PFSK-1 (cell line): ENCODE data around the gene BCAS3.

Experiments
- FOXP2 ChIP-seq: optimal IDR thresholded peaks from 2 replicates; pipeline ENCODE3; 2011; ENCODE audit warnings: borderline replicate concordance, control low read depth, inconsistent platforms; ENCODE audit not compliant: insufficient read depth; ENCODE audit errors: extremely low read length, extremely low read depth
- POLR2AphosphoS5 ChIP-seq: IDR thresholded peaks from 2 replicates; pipeline ENCODE4 v1.6.1; 2012; ENCODE audit warnings: low read depth, mild to moderate bottlenecking, control low read depth, low read length, moderate library complexity
- SIN3A ChIP-seq: IDR thresholded peaks from 2 replicates; pipeline ENCODE4 v1.6.1; 2012; ENCODE audit warnings: mild to moderate bottlenecking, low read length, moderate library complexity, borderline replicate concordance; ENCODE audit not compliant: insufficient read depth
- TAF1 ChIP-seq: IDR thresholded peaks from 2 replicates; pipeline ENCODE4 v1.6.1; 2012; ENCODE audit warnings: low read length, control low read depth, borderline replicate concordance; ENCODE audit not compliant: insufficient read depth
- TF ChIP-seq, protein P1 (sequence below), 2 experiments: IDR thresholded peaks; 2 replicates each; pipeline versions ENCODE4 v1.6.1 to v1.8.0; 2011 to 2012; ENCODE audit warnings: low read depth in 2 of 2, low read length in 2 of 2, control low read depth in 1 of 2, inconsistent platforms in 1 of 2, mild to moderate bottlenecking in 1 of 2, moderate library complexity in 1 of 2; ENCODE audit not compliant: insufficient read depth in 1 of 2

The BCAS3 gene

DNA sequence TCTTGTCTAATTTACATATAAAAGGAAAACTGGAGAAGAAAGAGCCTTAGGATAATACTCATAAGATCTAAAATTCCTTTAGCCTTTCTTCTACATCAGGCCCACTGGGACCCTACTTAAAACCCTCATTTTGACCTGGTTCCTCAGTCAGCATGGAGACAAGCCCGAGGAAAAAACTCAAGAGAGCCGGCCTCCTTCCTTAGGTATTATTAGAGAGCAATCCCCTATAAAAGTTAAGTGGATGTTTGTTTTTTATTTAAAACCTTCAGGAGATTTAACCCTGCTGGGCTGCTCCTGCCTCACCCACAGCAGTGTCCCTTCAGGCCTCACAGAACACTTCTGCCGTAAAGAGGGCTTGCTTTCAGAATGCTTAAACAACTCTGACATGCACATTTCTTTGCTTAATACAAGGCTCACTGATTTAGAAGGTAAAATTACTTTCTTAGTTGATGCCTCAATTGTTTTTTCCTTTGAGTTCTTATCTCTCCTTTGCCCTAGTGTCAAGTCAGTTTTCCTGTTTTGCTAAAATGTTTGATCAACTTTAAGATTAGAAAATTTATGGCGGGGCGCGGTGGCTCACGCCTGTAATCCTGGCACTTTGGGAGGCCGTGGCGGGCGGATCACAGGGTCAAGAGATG is 576.4 kb downstream of the BCAS3 start:
- no peak for TF ChIP-seq POLR2AphosphoS5
- TF ChIP-seq, protein P1, sequence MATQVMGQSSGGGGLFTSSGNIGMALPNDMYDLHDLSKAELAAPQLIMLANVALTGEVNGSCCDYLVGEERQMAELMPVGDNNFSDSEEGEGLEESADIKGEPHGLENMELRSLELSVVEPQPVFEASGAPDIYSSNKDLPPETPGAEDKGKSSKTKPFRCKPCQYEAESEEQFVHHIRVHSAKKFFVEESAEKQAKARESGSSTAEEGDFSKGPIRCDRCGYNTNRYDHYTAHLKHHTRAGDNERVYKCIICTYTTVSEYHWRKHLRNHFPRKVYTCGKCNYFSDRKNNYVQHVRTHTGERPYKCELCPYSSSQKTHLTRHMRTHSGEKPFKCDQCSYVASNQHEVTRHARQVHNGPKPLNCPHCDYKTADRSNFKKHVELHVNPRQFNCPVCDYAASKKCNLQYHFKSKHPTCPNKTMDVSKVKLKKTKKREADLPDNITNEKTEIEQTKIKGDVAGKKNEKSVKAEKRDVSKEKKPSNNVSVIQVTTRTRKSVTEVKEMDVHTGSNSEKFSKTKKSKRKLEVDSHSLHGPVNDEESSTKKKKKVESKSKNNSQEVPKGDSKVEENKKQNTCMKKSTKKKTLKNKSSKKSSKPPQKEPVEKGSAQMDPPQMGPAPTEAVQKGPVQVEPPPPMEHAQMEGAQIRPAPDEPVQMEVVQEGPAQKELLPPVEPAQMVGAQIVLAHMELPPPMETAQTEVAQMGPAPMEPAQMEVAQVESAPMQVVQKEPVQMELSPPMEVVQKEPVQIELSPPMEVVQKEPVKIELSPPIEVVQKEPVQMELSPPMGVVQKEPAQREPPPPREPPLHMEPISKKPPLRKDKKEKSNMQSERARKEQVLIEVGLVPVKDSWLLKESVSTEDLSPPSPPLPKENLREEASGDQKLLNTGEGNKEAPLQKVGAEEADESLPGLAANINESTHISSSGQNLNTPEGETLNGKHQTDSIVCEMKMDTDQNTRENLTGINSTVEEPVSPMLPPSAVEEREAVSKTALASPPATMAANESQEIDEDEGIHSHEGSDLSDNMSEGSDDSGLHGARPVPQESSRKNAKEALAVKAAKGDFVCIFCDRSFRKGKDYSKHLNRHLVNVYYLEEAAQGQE (IDR thresholded peaks at IDR 0.05; ENCODE audit: insufficient read depth in 1 of 2, low read depth in 2 of 2, low read length in 2 of 2), result no peak
- TF ChIP-seq FOXP2, result no peak
- TF ChIP-seq SIN3A, result no peak
- TF ChIP-seq TAF1, result no peak

DNA sequence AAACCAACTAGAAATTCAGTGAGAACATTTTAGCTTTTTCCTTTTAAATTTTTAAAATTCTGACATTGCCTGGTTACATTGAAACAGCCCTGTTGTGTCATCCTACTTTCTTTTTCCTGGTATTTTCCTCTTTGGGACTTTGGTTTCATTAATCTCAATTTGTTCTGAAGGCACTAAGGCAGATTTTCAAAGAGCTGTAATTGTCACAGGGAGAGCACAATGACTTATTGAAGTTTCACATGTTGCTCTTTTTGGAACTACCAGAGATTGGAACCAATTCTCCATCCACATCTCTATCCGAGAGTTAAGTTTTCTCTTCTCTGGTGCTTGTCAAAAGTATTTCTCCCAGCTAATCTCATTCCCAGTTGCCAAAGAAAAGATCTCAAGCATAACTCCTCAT is 577.3 kb downstream of the BCAS3 start:
- TF ChIP-seq TAF1 (no peak), POLR2AphosphoS5 (no peak), SIN3A (no peak), FOXP2 (no peak)
- TF ChIP-seq, protein P1 (IDR thresholded peaks at IDR 0.05; ENCODE audit: insufficient read depth in 1 of 2, low read depth in 2 of 2, low read length in 2 of 2), result no peak

DNA sequence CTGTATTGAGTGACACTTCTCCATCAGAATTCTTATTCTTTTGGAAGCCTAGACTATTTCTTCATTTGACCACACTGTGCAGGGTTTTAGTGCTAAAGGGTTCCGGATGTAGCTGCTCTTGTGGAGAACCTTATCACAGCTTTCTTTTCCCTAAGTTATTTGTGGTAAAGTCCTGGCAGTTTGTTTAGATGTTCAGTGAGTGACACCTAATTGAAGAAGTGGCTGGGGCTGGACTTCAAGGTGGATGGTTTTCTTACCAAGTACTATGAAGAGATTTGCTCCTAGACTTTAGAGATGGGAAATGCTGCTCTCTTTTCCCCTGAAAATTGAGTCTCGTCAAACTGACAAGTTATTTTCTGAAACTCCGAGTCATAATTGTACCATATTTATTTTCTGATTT is 578.0 kb downstream of the BCAS3 start:
- TF ChIP-seq, protein P1 (IDR thresholded peaks at IDR 0.05; ENCODE audit: insufficient read depth in 1 of 2, low read depth in 2 of 2, low read length in 2 of 2), result no peak
- TF ChIP-seq SIN3A, result no peak
- no peak for TF ChIP-seq TAF1
- TF ChIP-seq POLR2AphosphoS5, result no peak
- TF ChIP-seq FOXP2, result no peak

DNA sequence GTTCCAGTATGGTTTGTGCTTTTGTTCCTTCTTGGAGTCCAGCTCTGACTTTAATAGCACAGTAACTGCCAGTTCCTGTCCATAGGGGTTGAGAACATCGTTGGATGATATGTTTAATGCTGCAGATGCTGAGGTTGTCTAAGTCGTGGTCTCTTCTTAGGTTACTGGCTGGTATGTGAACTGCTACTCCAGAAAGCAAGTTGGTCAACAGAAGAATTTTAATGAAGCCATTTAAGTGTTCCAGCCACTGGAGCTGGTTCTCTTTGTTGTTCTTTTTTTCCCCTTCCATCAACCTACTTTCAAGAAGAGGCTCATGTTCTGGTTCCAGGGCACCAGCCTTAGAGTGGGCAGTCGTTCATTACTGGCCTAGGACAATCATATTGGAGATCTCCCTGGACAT is 581.7 kb downstream of the BCAS3 start:
- TF ChIP-seq POLR2AphosphoS5, result no peak
- TF ChIP-seq, protein P1 (IDR thresholded peaks at IDR 0.05; ENCODE audit: insufficient read depth in 1 of 2, low read depth in 2 of 2, low read length in 2 of 2), result no peak
- TF ChIP-seq FOXP2, result no peak
- no peak for TF ChIP-seq TAF1
- TF ChIP-seq SIN3A, result no peak

DNA sequence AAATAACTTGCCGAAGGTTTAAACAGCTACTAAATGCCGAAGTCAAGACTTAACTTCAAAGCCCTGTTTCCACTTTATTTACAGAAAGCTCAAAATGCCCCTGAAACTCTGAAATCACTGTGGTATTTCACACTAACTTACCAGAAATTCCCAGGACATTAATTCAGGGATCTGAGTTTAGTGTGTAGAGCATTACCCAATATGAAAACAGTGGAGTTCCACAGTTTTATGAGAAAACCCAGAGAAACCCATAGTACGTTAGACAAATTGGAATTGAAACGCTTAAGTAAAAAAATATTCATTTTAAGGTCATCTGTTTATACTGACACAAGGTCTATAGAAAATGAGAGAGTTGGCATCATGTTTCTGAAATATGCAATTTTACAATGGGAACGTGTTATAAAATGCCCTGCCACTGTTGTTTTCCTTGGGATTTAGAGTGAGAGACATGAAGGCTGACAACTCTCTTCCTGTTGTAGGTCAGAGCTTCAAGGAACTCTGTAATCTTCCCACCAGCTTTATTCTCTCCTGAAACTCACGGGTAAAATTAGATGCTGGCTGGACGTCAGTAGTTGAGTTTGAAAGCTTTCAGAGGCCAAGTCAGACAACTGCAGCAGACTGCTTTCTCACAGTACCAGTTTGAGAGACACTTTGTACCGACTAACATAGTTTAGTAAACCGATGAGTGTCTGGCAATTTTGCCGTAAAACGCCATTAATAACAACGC is 582.6 kb downstream of the BCAS3 start:
- TF ChIP-seq SIN3A, result no peak
- no peak for TF ChIP-seq FOXP2
- no peak for TF ChIP-seq POLR2AphosphoS5
- TF ChIP-seq TAF1, result no peak
- TF ChIP-seq, protein P1 (IDR thresholded peaks at IDR 0.05; ENCODE audit: insufficient read depth in 1 of 2, low read depth in 2 of 2, low read length in 2 of 2), result no peak
